Measurements from ENCODE around the gene LSM7. TPM values are rescaled to one million over a fixed set of nuclear protein-coding genes. Genes with fewer than 3 reads are reported as not detected.

LSM7 gene
- total RNA-seq, 1 donor from 2014 or later: 183 TPM

- H3K4me3 ChIP-seq: no peak overlapping the region
- no peaks in the 10 kb centered on the region for H3K36me3 ChIP-seq
- no peak overlapping the region for H3K9ac ChIP-seq
- no peak overlapping the region for H2AFZ ChIP-seq (replicated peaks)
- Mint-ChIP-seq H3K9me3 (peaks cover 20% of the 10 kb centered on the region), H3K27me3 (ENCODE audit: insufficient read depth, low read depth) (peaks cover 15% of the 10 kb centered on the region), H3K4me1 (peaks cover 15% of the 10 kb centered on the region), H3K4me3 (no peak overlapping the region), H3K36me3 (no peaks in the 10 kb centered on the region), H3K27ac (no peak overlapping the region)
- no peak for DNase-seq (ENCODE audit: low spot score)
- no peaks in the 10 kb centered on the region for H3K79me2 ChIP-seq (ENCODE audit: low read depth)
- no peaks in the 10 kb centered on the region for H4K20me1 ChIP-seq (ENCODE audit: low read depth)
- no peak overlapping the region for H3K27ac ChIP-seq
- H3K9me3 ChIP-seq (ENCODE audit: low read depth): no peaks in the 10 kb centered on the region
- H3K4me2 ChIP-seq: no peak overlapping the region
- H3F3A ChIP-seq (ENCODE audit: low read depth): peaks cover 4% of the 10 kb centered on the region
- peaks cover 58% of the 10 kb centered on the region for H3K27me3 ChIP-seq
- TF ChIP-seq EZH2 (IDR thresholded peaks at IDR 0.05) (no peak), CTCF (IDR thresholded peaks at IDR 0.05) (no peak), EZH2phosphoT487 (IDR thresholded peaks at IDR 0.05) (no peak)
- peaks cover 4% of the 10 kb centered on the region for H3K4me1 ChIP-seq
Measured at GRCh38 chr19:2312820-2313501, 15.4 kb downstream of the LSM7 start.

- peaks cover 12% of the 10 kb centered on the region for H3K27me3 Mint-ChIP-seq (ENCODE audit: insufficient read depth, low read depth)
- peaks cover 18% of the 10 kb centered on the region for H3K4me1 Mint-ChIP-seq
- Histone ChIP-seq H3K9me3 (ENCODE audit: low read depth) (no peaks in the 10 kb centered on the region), H3K4me1 (no peaks in the 10 kb centered on the region), H3K4me2 (no peak overlapping the region), H3K9ac (no peak overlapping the region), H3K27me3 (peaks cover 77% of the 10 kb centered on the region), H3K27ac (no peak overlapping the region), H3K36me3 (no peaks in the 10 kb centered on the region), H3F3A (ENCODE audit: low read depth) (peaks cover 4% of the 10 kb centered on the region), H4K20me1 (ENCODE audit: low read depth) (no peaks in the 10 kb centered on the region), H3K79me2 (ENCODE audit: low read depth) (no peaks in the 10 kb centered on the region), H3K4me3 (no peak overlapping the region), H2AFZ (replicated peaks) (no peak overlapping the region)
- no peak for DNase-seq (ENCODE audit: low spot score)
- no peak overlapping the region for H3K27ac Mint-ChIP-seq
- TF ChIP-seq EZH2 (IDR thresholded peaks at IDR 0.05) (no peak), CTCF (IDR thresholded peaks at IDR 0.05) (no peak), EZH2phosphoT487 (IDR thresholded peaks at IDR 0.05) (no peak)
- no peak overlapping the region for H3K4me3 Mint-ChIP-seq
- H3K9me3 Mint-ChIP-seq: peaks cover 20% of the 10 kb centered on the region
- no peaks in the 10 kb centered on the region for H3K36me3 Mint-ChIP-seq
Measured at GRCh38 chr19:2311093-2311492, 17.3 kb downstream of the LSM7 start.

- no peaks in the 10 kb centered on the region for H3K9me3 ChIP-seq (ENCODE audit: low read depth)
- H3K9ac ChIP-seq: no peak overlapping the region
- H3F3A ChIP-seq (ENCODE audit: low read depth): peaks cover 4% of the 10 kb centered on the region
- Mint-ChIP-seq H3K4me1 (peaks cover 15% of the 10 kb centered on the region), H3K4me3 (no peak overlapping the region), H3K27me3 (ENCODE audit: insufficient read depth, low read depth) (peaks cover 7% of the 10 kb centered on the region), H3K36me3 (no peaks in the 10 kb centered on the region), H3K27ac (peak overlapping the region; percentile 83), H3K9me3 (peaks cover 14% of the 10 kb centered on the region)
- no peak overlapping the region for H3K4me2 ChIP-seq
- peaks cover 76% of the 10 kb centered on the region for H3K27me3 ChIP-seq
- H3K36me3 ChIP-seq: no peaks in the 10 kb centered on the region
- H3K27ac ChIP-seq: no peak overlapping the region
- no peaks in the 10 kb centered on the region for H4K20me1 ChIP-seq (ENCODE audit: low read depth)
- no peaks in the 10 kb centered on the region for H3K4me1 ChIP-seq
- H3K79me2 ChIP-seq (ENCODE audit: low read depth): no peaks in the 10 kb centered on the region
- TF ChIP-seq EZH2phosphoT487 (IDR thresholded peaks at IDR 0.05) (no peak), EZH2 (IDR thresholded peaks at IDR 0.05) (no peak), CTCF (IDR thresholded peaks at IDR 0.05) (no peak)
- DNase-seq (ENCODE audit: low spot score): no peak
- no peak overlapping the region for H2AFZ ChIP-seq (replicated peaks)
- no peak overlapping the region for H3K4me3 ChIP-seq
Measured at GRCh38 chr19:2309734-2310362, 18.5 kb downstream of the LSM7 start.
